ENCODE data around the gene PFN3.
"Not testable (repeated sequence)": the region's sequence is repeated elsewhere in the genome, so short reads cannot be mapped to it uniquely, and the experiment has no call there.

The PFN3 gene

DNA sequence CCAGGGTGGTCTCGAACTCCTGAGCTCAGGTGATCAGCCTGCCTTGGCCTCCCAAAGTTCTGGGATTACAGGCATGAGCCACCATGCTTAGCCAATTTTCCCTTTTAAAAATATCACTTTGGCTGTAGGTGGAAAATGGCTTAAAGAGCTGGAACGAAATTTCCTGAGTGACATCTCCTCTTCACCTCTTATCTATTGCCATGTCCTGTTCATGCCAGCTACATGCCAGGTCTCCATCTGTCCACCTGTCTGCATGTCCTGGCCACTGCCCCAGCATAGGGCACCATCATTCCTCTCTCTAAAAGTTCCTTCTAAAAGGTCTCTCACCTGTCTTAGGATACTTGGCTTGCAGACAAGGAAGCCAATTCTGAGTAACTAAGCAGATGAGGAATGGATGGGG lies 23.2 kb upstream of the PFN3 start:
- DNase-seq: no peak

DNA sequence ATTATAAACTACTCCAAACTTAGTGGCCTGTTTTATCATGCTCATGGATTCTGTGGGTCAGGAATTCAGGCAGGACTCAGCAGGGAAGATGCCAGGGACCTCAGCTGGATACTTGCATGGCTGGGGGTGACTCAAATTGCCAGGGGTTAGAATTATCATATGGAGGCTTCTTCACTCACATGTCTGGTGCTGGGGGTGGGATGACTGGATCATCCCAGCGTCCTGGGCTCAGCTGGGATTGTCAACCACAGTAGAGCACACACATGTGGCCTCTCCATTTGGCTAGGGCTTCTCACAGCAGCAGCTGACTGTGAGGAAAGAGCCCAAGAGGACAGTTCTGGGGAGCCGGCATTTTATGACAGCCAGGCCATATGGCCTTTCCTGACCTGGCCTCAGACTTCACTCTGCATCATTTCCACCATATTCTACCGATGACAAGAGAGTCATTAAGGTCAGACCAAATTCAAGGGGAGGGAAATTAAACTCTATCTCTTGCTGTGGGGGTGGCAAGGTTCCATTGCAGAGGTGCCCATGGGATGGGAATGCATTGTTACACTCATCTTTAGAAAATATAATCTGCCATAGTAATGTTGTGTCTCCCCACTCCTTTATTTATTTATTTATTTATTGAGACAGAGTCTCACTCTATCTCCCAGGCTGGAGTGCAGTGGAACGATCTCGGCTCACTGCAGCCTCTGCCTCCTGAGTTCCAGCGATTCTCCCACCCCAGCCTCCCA lies 20.8 kb upstream of the PFN3 start:
- no peak for DNase-seq

DNA sequence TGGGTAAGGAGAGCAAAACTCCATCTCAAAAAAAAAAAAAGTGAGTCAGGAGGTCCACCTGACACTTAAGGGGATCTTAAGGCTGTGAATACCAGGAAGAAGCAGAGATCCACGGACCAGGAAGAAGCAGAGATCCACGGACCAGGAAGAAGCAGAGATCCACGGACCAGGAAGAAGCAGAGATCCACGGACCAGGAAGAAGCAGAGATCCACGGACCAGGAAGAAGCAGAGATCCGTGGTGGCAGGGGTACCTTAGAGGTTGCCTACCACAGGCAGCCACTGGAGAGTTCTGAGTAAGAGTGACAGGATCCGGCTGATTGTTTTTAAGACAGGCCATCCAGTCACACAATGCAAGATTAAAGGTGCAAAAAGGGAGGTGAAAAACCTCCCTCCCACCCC lies 20.0 kb upstream of the PFN3 start:
- DNase-seq: not testable (repeated sequence)

DNA sequence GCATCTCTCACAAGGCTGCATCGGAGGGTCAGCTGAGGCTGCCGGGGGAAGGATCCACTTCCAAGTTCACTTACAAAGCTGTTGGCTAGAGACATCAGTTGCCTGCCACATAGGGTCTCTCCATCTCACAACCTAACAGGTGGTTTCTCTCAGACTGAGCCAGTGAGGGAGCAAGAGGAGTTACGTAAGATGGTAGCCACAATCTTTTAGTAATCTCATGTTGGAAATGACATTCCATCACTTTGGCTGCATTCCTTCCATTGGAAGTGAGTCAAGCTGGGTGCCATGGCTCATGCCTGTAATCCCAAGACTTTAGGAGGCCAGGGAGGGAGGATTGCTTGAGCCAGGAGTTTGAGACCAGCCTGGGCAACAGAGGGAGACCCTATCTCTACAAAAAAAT lies 18.6 kb upstream of the PFN3 start:
- no peak for DNase-seq

DNA sequence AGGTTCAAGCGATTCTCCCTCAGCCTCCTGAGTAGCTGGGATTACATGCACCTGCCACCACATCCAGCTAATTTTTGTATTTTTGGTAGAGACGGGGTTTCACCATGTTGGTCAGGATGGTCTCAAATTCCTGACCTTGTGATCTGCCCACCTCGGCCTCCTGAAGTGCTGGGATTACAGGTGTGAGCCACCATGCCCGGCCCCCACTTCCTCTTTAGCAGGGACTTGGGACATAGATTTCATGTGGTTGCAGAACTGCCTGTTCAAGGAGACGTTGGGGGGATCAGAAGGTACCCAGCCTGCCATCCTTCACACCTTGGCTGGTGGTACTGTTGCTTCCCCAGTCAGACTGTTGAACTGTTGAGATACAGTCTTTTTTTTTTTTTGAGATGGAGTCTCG lies 16.6 kb upstream of the PFN3 start:
- not testable (repeated sequence) for DNase-seq

DNA sequence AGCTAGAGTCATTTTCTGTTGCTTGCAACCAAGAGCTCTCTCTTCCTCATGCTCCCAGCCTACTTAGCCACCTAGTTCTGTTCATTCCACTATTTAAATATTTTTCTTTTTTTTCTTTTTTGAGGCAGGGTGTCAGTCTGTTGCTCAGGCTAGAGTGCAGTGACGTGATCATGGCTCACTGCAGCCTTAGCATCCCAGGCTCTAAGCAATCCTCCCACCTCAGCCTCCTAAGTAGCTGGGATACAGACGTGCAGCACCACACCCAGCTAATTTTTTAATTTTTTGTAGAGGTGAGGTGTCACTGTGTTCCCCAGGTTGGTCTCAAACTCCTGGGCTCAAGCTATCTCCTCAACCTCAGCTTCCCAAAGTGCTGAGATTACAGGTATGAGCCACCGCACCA lies 14.0 kb upstream of the PFN3 start:
- DNase-seq: no peak

DNA sequence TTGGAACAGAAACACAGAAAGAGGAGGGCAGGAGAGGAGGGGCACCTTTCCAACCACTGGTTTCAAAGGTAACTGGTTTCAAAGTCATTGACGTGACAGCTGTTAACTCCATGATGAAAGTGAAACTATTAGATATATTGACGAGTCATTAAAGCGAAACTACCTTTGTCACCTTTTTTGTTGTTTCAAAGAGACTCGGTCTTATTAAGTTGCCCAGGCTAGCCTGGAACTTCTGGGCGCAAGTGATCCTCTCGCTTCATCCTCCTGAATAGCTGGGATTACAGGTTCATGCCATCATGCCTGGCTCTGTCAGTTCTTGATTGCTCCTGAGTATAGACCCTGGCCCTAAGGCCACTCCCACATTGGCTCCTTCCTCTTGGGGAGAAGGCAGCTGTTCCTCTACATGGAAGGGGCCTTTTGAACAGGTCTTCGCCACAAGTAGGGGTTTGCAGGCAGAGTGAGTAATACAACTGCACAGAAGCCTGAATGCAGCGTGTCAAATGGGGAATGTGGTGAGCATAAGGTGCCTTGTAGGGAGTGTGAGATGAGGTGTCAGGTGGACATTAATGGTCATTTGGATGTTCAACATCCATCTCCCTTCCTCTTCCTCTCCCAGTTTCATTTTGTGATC lies 12.3 kb upstream of the PFN3 start:
- DNase-seq: peak; percentile 73

DNA sequence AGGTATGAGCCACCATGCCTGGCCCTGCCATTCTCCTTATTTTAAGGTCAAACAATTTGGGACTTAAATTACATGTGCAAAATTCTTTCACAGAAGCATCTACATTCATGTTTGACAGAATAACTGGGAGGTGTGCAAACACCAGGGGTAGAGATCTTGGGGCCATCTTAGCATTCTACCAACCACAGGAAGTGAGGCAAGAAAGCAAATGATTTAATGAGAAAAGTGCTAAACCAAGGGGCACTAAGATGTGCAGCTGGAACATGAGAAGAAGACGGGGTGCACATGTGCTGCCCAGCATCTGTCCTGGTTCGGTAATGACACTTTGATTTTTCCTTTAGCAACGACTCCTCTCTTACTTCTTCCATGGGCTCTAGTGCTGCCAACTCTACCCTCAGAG lies 10.1 kb upstream of the PFN3 start:
- DNase-seq: no peak

DNA sequence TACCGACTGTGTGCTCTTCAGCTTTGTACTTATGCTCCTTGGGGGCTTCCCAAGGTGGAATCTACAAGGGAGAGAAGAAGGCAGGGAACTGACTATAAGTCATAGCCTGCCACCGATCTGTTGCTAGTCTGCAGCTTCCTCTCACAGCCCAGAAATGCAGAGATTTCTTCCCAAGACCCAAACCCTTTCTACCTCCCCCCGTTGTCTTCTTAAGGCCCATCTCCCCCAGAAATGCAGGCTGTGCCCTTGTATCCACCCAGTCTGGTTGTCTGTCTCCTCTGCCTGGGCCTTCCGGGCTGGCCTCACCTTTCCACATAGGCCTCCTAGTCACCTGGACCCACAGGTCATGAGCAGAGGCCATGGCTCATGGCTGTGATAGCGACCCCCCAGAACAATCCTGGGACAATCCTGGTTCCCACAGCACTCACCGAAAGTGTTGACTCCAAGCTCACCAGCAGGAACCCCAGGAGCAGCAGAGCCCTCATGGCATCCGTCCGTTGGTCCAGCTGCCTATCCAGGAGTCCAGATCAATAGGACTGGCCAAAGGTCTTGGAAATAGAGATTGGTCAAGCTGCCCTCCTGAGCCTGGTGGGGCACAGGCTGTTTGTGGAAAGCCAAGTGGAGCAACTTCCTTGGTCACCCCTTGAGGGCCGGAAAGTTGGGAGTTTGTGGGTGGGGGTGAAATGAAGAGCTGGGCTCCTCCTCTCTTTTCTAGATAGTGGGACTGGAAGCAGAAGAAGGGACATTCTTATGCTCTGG lies 8.8 kb upstream of the PFN3 start, which contains the start of gene F12:
Gene F12, minus strand, starts transcription at position 522 of the 759 bp plus-strand sequence. Its CDS starts 37 bp downstream, at position 485.
- DNase-seq: no peak

DNA sequence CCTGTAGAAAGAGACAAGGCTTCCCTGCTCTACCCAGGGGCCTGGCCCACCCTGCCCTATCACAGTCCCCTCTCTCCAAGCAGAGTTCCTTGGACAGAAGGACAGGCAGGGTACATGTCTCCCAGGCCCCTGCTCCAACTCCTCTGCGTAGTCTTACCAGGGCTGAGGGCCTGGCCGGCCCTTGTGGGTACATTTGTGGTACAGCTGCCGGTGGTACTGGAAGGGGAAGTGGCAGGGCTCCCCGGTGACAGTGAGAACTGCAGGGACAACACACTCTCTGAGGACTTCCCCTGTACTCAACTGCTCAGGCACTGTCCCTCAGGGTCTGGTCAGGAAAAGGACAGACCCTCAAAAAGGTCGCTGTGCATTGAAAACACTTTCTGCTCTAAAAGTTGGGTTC lies 5.3 kb upstream of the PFN3 start:
- no peak for DNase-seq

DNA sequence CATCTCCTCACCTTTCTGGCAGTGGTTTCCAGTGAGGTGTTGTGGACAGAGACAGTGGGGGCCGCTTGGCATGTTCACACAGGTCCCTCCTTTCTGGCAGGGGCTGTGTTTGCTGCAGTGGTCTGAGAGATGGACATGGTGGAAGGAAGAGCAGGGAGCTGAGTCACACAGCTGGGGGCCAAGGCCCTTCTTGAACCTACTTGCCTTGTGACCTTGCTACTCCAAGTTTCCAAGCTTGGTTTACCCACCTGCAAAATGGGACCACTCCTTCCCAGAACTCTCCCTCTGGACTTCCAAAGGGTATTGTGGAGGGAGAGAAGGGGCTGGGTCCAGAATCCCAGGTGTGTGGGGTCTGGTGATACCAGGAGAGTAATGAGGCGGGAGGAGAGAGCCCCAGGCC lies 4.9 kb upstream of the PFN3 start:
- no peak for DNase-seq

DNA sequence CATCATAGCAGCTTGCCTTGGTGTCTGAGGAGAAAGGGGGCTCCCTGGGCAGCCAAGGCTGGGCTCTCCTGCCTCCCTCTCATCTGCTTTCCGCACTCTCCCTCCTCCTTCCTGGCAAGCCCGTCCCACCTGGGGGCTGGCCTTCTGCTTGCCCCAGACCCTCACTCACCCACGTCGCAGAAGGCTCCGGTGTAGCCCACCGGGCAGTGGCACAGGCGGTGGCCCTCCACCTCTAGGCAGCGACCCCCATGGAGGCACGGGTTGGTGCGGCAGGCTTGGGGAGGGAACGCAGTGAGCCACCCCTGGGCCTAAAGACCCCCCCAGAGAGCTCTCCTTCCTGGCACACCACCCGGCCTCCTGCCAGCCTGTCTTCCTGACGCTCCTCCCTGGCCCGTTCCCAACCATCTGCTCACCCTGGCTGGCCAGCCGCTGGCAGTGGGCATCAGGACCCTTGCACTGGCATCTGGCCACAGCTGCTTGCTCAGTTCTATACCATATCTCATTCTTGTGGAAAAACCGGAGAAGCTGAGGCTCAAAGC lies 4.2 kb upstream of the PFN3 start:
- no peak for DNase-seq

DNA sequence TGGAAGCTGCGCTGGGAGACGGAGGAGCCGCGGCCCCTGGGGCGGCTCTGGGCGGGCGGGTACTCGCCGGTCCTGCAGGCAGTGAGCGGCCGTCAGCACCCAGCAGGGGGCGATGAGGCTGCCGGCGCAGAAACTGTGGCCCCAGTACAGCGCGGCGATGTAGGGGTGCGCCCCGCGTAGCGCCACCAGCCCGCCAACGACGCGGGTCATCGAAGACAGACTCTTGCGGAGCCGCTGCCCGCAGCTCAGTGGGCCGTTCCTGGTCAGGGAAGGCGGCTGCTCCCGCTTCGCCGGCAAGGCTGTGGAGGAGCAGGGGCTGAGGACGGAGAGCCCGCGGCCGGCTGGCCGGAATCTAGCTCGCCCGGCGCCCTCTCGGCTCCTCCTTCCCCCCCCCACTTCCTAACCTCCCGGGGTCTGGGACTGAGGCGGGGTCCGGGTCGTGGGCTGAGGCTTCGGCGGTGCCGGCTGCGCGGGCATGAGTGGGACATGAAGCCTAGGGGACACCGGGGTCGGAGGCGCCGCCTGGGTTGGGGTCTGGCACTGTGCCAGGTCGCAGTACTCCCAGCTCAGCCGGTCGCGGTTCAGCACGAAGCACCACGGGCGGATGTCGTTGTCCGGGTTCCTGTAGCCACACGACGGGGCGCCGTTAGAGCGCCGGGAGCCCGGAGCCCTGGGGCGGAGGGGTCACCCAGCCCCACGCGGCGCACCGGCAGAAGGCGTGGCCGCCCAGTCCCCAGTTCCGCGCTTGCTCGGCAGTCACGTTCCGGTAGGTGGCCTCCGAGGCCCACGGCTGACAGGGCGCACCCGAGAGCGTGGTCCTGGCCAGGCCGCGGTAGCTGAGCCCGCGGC lies 3.6 kb upstream of the PFN3 start:
- peak; percentile 94 for DNase-seq

DNA sequence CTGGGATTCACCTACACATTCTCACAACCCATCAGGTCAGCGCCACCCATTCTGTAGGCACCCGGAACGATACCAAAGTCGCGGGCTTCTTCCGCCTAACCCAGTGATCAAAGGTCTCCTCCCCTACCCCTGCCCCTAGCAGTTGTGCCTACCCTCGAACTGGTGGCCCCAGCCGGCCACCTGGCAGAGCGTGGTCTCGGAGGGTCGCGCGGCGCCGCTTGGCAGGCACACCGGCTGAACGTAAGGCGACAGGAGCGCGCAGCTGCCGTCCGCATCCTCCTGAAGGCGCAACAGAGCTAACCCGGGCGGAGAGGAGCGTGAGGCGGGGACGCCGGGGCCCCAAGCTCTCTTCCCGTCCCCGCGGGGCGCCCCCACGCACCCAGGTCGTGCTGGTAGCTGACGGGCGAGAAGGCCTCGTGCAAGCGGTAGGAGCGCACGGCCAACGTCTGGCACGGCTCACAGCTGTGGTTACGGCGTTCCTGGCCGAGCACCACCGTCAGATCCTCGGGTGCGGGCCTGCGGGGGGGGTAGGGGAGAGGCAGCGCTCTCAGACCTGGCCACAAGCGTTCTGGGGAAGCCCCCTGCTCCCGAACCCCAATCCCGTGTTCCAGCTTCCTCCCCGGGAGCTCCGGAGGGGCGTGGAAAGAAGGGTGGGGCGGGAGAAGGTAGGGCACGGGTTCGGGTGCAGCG lies 2.8 kb upstream of the PFN3 start:
- DNase-seq: peak; percentile 83

DNA sequence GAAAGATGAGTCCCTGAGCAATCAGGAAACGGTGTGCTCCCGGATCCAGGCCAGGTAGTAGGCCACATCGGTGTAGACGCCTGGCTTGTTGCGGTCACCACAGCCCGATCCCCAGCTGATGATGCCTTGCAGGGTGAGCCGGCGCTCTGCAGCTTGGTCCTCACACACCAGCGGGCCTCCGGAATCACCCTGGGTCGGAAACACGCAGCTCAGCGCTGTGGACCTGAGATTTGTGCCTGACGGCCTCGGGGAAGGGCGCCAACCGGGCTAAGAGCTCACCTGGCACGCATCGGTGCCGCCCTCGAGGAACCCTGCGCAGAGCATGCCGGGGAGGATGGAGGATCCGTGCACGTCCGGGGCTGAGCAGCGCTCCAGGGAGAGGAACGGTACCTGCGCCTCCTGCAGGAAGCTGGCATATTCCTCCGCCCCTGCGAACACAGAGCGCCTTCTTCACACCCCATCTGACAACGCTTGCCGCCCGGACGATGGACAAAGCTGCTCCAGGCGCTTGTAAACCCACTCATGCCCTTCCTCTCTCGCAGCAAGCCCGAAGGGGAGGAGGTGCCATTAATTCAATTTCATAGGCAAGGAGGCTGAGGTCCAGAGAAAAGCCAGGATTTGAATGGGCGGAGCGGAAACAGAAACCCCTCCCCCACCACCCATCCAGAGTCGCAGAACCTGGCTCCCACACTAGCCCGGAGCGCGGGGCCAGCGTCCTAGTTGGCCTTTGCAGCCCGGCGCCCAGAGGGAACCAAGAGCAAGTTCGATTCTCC lies 2.0 kb upstream of the PFN3 start:
- peak; percentile 90 for DNase-seq

DNA sequence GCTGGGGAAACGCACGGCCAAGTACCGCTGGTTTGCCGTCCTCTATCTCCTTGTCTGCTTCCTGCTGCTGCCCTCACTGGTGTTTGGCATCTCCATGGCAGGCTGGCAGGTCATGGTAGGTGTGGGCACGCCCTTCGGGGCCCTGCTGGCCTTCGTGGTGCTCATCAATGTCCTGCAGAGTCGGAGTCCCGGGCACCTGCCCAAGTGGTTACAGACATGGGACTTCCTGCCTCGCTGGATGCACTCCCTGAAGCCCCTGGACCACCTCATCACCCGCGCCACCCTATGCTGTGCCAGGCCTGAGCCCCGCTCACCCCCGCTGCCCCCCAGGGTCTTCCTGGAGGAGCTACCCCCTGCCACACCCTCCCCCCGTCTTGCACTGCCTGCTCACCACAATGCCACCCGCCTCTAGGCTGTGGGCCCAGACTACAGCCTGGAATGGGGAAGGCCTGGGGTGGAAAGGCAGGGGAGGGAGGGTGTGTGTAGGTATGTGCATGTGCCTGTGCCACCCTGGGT lies 2.5 kb downstream of the PFN3 start:
- DNase-seq: no peak

DNA sequence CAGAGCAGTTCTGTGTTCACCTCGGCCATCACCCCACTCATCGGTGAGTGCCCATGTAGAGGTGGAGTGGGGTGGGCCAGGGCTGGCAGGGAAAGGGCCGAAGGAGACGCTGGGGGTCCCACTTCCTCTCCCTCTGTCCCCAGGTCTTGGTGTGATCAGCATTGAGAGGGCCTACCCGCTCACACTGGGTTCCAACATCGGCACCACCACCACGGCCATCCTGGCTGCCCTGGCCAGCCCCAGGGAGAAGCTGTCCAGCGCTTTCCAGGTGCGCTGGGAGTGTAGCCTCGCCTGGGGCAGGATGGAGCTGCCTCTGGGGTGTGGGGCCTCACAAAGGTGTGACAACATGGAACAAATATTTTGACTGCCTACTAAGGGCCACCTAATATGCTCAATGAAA lies 3.7 kb downstream of the PFN3 start:
- no peak for DNase-seq

DNA sequence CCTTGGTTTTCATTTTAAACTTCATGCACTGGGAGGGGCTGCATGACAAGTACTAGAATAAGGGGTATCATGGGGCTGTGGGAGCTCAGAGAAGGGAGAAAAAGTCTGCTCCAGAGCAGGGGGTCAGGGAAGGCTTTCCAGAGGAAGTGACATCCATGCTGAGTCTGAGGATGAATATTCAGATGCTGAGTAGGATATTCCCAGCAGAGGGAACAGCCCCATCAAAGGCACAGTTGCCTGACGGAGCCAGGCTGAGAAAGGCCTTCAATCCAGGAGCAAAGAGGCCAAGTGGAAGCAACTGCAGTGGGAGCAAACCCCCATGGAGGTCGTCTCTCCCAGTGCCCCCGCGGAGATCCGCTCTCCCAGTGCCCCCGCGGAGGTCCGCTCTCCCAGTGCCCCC lies 4.4 kb downstream of the PFN3 start:
- no peak for DNase-seq

DNA sequence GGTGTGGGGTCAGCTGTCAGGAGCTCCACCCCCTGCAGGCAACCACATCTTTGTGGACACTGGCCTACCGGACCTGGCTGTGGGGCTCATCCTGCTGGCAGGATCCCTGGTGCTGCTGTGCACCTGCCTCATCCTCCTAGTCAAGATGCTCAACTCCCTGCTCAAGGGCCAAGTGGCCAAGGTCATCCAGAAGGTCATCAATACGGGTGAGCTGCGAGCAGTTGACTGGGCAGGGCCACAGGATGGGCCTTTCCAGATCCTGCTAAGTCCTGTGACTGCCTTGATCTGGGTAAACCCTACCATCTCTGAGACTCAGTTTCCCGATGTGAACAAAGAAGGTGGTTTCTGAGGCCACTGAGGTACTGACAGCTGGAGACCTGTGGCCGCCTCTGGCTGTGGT lies 6.5 kb downstream of the PFN3 start:
- DNase-seq: no peak

DNA sequence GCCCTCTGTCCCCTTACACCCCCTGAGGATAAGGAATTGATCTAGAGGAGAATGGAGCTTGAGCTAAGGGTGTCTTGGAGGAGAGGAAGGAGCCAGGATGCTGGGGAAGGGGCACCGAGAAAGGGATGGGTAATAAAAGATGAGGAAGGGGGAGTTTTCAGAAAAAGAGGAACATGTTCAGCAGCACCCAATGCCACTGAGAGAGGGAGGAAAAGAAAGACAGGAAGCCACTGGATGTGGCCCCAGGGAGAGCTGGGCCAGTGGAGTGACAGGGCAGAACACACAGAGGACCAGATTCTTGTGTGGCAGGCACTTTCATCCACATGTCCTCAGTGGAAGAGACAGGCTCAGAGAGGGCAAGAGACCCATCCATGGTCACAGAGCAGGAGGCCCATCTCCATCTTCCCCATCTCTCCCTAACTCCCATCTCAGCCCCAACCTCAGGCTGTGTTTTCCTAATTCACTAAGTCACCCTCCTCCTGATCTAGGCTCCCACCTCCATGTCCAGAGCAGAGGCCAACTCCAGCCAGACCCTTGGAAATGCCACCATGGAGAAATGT lies 7.2 kb downstream of the PFN3 start:
- DNase-seq: no peak

DNA sequence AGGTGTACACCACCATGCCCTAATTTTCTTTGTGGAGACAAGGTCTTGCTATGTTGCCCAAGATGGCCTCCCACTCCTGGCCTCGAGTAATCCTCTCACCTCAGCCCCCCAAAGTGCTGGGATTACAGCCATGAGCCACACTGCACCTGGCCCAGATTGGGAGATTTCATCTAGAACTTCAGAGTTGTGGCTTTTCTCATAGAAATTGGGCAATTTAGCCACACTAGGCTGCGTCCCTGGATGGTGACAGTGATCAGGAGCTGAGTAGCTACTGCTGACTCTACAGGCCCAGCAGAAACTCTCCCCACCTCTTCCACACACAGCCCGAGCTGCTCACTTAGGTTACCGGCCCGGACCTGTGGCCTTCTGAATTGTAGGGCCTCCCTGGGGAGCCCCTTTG lies 7.7 kb downstream of the PFN3 start:
- no peak for DNase-seq
